H1 (cell line): ENCODE measurements around the gene MAML1. TPM values are rescaled to one million over a fixed set of nuclear protein-coding genes. Genes with fewer than 3 reads are reported as not detected.

Source experiments
- CTCF ChIA-PET: fragments of 300-600 bp; sonication (Branson Sonifier 250); formaldehyde crosslinking; loops from one replicate; lab custom pipeline; 2021; ENCODE audit not compliant: partially characterized antibody; lab: Charles Lee
- POLR2A ChIA-PET: fragments of 300-600 bp; sonication (Branson Sonifier 250); formaldehyde crosslinking; loops from one replicate; lab custom pipeline; 2021; ENCODE audit warnings: inconsistent platforms; ENCODE audit not compliant: partially characterized antibody; lab: Charles Lee
- DNase-seq, 2 experiments: peaks; one replicate each; pipeline versions ENCODE4 v3.0.0 to v3.0.0-alpha.2; 2010 to 2022; ENCODE audit warnings: low spot score in 2 of 2, low read depth in 1 of 2, mixed read lengths in 1 of 2
- FAIRE-seq: peaks from 2 replicates; lab custom pipeline; 2011; peaks lifted over from hg19 to GRCh38; lab: Jason Lieb, UNC
- H2AFZ ChIP-seq: 2 replicates; pipeline ENCODE4 v1.8.1; 2012; ENCODE audit warnings: low read length, inconsistent platforms
- H2AK5ac ChIP-seq: 2 replicates; pipeline ENCODE4 v1.6.1; 2013; ENCODE audit warnings: low read depth, low read length
- H2BK120ac ChIP-seq: replicated peaks from 2 replicates; pipeline ENCODE3; 2013; ENCODE audit warnings: low read depth, low read length, inconsistent platforms
- H2BK12ac ChIP-seq: 2 replicates; pipeline ENCODE4 v1.6.1; 2013; ENCODE audit warnings: low read depth, low read length
- H2BK15ac ChIP-seq: 2 replicates; pipeline ENCODE4 v1.6.1; 2013; ENCODE audit warnings: low read length
- H2BK20ac ChIP-seq: 2 replicates; pipeline ENCODE4 v1.6.1; 2013; ENCODE audit warnings: low read length
- H2BK5ac ChIP-seq: 2 replicates; pipeline ENCODE4 v1.6.1; 2013; ENCODE audit warnings: low read depth, low read length
- H3K14ac ChIP-seq: 2 replicates; pipeline ENCODE4 v1.6.1; 2013; ENCODE audit warnings: inconsistent platforms; ENCODE audit not compliant: insufficient read length
- H3K18ac ChIP-seq: 2 replicates; pipeline ENCODE4 v1.6.1; 2013; ENCODE audit warnings: low read length; ENCODE audit errors: extremely low read depth
- H3K23ac ChIP-seq: 2 replicates; pipeline ENCODE4 v1.6.1; 2013; ENCODE audit warnings: inconsistent platforms; ENCODE audit not compliant: insufficient read length
- H3K23me2 ChIP-seq: 2 replicates; pipeline ENCODE4 v1.6.1; 2013; ENCODE audit warnings: low read depth, low read length
- H3K27ac ChIP-seq: 2 replicates; pipeline ENCODE4 v1.6.1; 2011; ENCODE audit warnings: low read depth, low read length, inconsistent platforms
- H3K27me3 ChIP-seq, 4 experiments: replicated peaks in 1 of 4; 1 replicate in 1 of 4; 2 replicates in 3 of 4; pipeline versions ENCODE4 v1.6.1 to v1.8.1; 2011 to 2013; ENCODE audit warnings: low read length in 3 of 4, mild to moderate bottlenecking in 3 of 4, inconsistent platforms in 2 of 4, mixed read lengths in 2 of 4, moderate library complexity in 1 of 4; ENCODE audit not compliant: control insufficient read depth in 3 of 4, insufficient read depth in 3 of 4; ENCODE audit errors: extremely low read depth in 1 of 4
- H3K36me3 ChIP-seq, 4 experiments: 2 replicates each; pipeline versions ENCODE4 v1.6.1 to v1.8.1; 2011 to 2013; ENCODE audit warnings: mild to moderate bottlenecking in 4 of 4, low read length in 3 of 4, moderate library complexity in 2 of 4, control low read depth in 1 of 4, inconsistent platforms in 1 of 4; ENCODE audit not compliant: insufficient read depth in 4 of 4, control insufficient read depth in 2 of 4
- H3K4ac ChIP-seq: replicated peaks from 2 replicates; pipeline ENCODE3; 2013; ENCODE audit warnings: low read length, low read depth, mixed read lengths, inconsistent platforms; ENCODE audit not compliant: insufficient read length
- H3K4me1 ChIP-seq, 4 experiments: replicated peaks in 1 of 4; 1 replicate in 1 of 4; 2 replicates in 3 of 4; pipeline versions ENCODE4 v1.6.1 to v1.8.1; 2011 to 2013; ENCODE audit warnings: low read length in 3 of 4, inconsistent platforms in 2 of 4, mixed read lengths in 1 of 4; ENCODE audit not compliant: insufficient read depth in 4 of 4, control insufficient read depth in 3 of 4
- H3K4me2 ChIP-seq, 2 experiments: 2 replicates each; pipeline versions ENCODE4 v1.6.1 to v1.8.1; 2011 to 2013; ENCODE audit warnings: low read depth in 2 of 2, low read length in 2 of 2, control low read depth in 1 of 2, inconsistent platforms in 1 of 2, mild to moderate bottlenecking in 1 of 2; ENCODE audit not compliant: insufficient read depth in 1 of 2
- H3K4me3 ChIP-seq, 4 experiments: fragments of 200-600, 300-600 bp in 1 of 4; sonication (generic), shearing (Covaris generic), sonication (Bioruptor Twin) in 1 of 4; 2 replicates each; pipeline versions ENCODE4 v1.5.1 to v1.8.1; 2011 to 2016; ENCODE audit warnings: low read length in 4 of 4, low read depth in 3 of 4, control low read depth in 2 of 4, inconsistent platforms in 2 of 4, mild to moderate bottlenecking in 2 of 4, mixed read lengths in 1 of 4, moderate library complexity in 1 of 4; ENCODE audit not compliant: insufficient read depth in 2 of 4; ENCODE audit errors: extremely low read depth in 1 of 4
- H3K56ac ChIP-seq: replicated peaks from 2 replicates; pipeline ENCODE3; 2013; ENCODE audit warnings: low read depth, mild to moderate bottlenecking, mixed read lengths, low read length, inconsistent platforms; ENCODE audit not compliant: insufficient read length
- H3K79me1 ChIP-seq: 2 replicates; pipeline ENCODE4 v1.6.1; 2013; ENCODE audit warnings: low read depth, low read length, control low read depth
- H3K79me2 ChIP-seq, 2 experiments: 2 replicates each; pipeline versions ENCODE4 v1.6.1 to v1.8.1; 2012 to 2013; ENCODE audit warnings: low read length in 2 of 2, mild to moderate bottlenecking in 2 of 2, inconsistent platforms in 1 of 2; ENCODE audit not compliant: insufficient read depth in 2 of 2, control insufficient read depth in 1 of 2
- H3K9ac ChIP-seq, 4 experiments: replicated peaks in 1 of 4; 1 replicate in 1 of 4; 2 replicates in 3 of 4; pipeline versions ENCODE4 v1.6.1 to v1.8.1; 2011 to 2013; ENCODE audit warnings: low read depth in 3 of 4, low read length in 3 of 4, control low read depth in 2 of 4, mild to moderate bottlenecking in 2 of 4, moderate library complexity in 2 of 4, inconsistent platforms in 1 of 4; ENCODE audit errors: extremely low read depth in 1 of 4
- H3K9me3 ChIP-seq, 2 experiments: 2 replicates each; pipeline versions ENCODE4 v1.6.1 to v1.8.1; 2012 to 2013; ENCODE audit warnings: mild to moderate bottlenecking in 2 of 2, moderate library complexity in 2 of 2, control low read depth in 1 of 2, inconsistent platforms in 1 of 2, low read depth in 1 of 2, low read length in 1 of 2, mixed read lengths in 1 of 2; ENCODE audit not compliant: insufficient read depth in 2 of 2
- H4K20me1 ChIP-seq, 2 experiments: replicated peaks in 1 of 2; 2 replicates each; pipeline versions ENCODE3 to v1.8.1; 2011 to 2013; ENCODE audit warnings: inconsistent platforms in 2 of 2, low read length in 2 of 2, mild to moderate bottlenecking in 1 of 2; ENCODE audit not compliant: insufficient read depth in 2 of 2, control insufficient read depth in 1 of 2
- H4K5ac ChIP-seq: 2 replicates; pipeline ENCODE4 v1.6.1; 2013; ENCODE audit warnings: low read length, low read depth, mixed read lengths, inconsistent platforms; ENCODE audit not compliant: insufficient read length
- H4K8ac ChIP-seq: 2 replicates; pipeline ENCODE4 v1.8.0; 2013; ENCODE audit warnings: mild to moderate bottlenecking, moderate library complexity, low read length, inconsistent platforms; ENCODE audit not compliant: insufficient read depth; ENCODE audit errors: extremely low read depth
- H4K91ac ChIP-seq: replicated peaks from 2 replicates; pipeline ENCODE3; 2013; ENCODE audit warnings: low read length, mixed read lengths, inconsistent platforms; ENCODE audit not compliant: insufficient read length
- BCL11A ChIP-seq, 2 experiments: IDR thresholded peaks; one replicate each; pipeline ENCODE4 v1.6.1; 2011; ENCODE audit warnings: low read depth in 2 of 2, low read length in 2 of 2, mild to moderate bottlenecking in 2 of 2
- CBX5 ChIP-seq: fragments of 300-800, 300-1000 bp; sonication (generic); IDR thresholded peaks from 2 replicates; pipeline ENCODE4 v1.7.1; 2016; ENCODE audit warnings: antibody characterized with exemption, low read length, low read depth
- FOSL1 ChIP-seq: IDR thresholded peaks from 2 replicates; pipeline ENCODE4 v1.6.1; 2011; ENCODE audit warnings: mild to moderate bottlenecking, low read depth, low read length, moderate library complexity; ENCODE audit not compliant: insufficient read depth
- NRF1 ChIP-seq: IDR thresholded peaks from 2 replicates; pipeline ENCODE4 v1.6.1; 2011; ENCODE audit warnings: mild to moderate bottlenecking, low read depth, low read length, improper control_type of control experiment
- RXRA ChIP-seq: IDR thresholded peaks from 2 replicates; pipeline ENCODE4 v1.6.1; 2011; ENCODE audit warnings: low read depth, mild to moderate bottlenecking, low read length, moderate library complexity; ENCODE audit not compliant: insufficient read depth
- TBP ChIP-seq: IDR thresholded peaks from 2 replicates; pipeline ENCODE4 v1.6.1; 2011; ENCODE audit warnings: low read depth, low read length, improper control_type of control experiment
- WGBS, 2 experiments: shearing (Covaris generic) in 1 of 2; methylation state at CpG; one replicate each; pipeline versions ENCODE4 v1.1.6 to v1.1.7; 2013 to 2015; ENCODE audit warnings: low lambda C conversion rate in 2 of 2, mixed read lengths in 2 of 2, inconsistent platforms in 1 of 2, low coverage in 1 of 2, missing lambda C conversion rate in 1 of 2; ENCODE audit not compliant: insufficient replicate concordance in 2 of 2, insufficient coverage in 1 of 2, insufficient read length in 1 of 2; ENCODE audit errors: extremely low coverage in 1 of 2, missing lambda C conversion rate in 1 of 2; 5-methylcytosine and 5-hydroxymethylcytosine counted together
- long read RNA-seq, 2 experiments: library from RNA in 1 of 2; library from capped mRNA in 1 of 2; stranded (forward); transcript quantifications; one replicate each; pipeline ENCODE4 v2.0.0, GENCODE V29; 2021; ENCODE audit warnings: inconsistent platforms in 1 of 2
- polyA minus RNA-seq, 3 experiments: library from RNA; depleted of rRNA, polyadenylated mRNA; stranded (reverse); fragments of >200 nt; gene quantifications; 1 replicate in 2 of 3; 2 replicates in 1 of 3; pipeline ENCODE4 v1.2.3, GENCODE V29; 2011
- polyA plus RNA-seq, 7 experiments: library from polyadenylated mRNA; depleted of rRNA in 3 of 7; stranded (reverse) in 5 of 7; unstranded in 2 of 7; fragments of >200 nt in 5 of 7; fragments of 200-250 nt in 2 of 7; gene quantifications; 1 replicate in 5 of 7; 2 replicates in 1 of 7; 4 replicates in 1 of 7; pipeline versions ENCODE4 v1.2.1 to v1.2.3, GENCODE V29; 2011 to 2013; ENCODE audit warnings: missing spikeins in 2 of 7, mixed read lengths in 2 of 7
- total RNA-seq: library from RNA; stranded (reverse); fragmentation: NEBNext Ultra II Directional; extraction: Animal tissue kit (Norgen Biotek cat#: 25700); gene quantifications from 2 replicates; pipeline ENCODE4 v1.2.1, GENCODE V29; 2021
- TF ChIP-seq, protein P1 (sequence below), 3 experiments: IDR thresholded peaks; 1 replicate in 2 of 3; 2 replicates in 1 of 3; pipeline versions ENCODE4 v1.5.1 to v1.6.1; 2011; ENCODE audit warnings: low read length in 3 of 3, mild to moderate bottlenecking in 3 of 3, inconsistent platforms in 2 of 3, low read depth in 1 of 3, moderate library complexity in 1 of 3; ENCODE audit not compliant: insufficient read depth in 1 of 3; ENCODE audit errors: control extremely low read depth in 1 of 3

Gene MAML1
- total RNA-seq (41.9 and 45.6 TPM in 2 replicates), polyA plus RNA-seq (2011; rRNA removed) (17.1 and 21.8 TPM in 2 replicates), polyA minus RNA-seq (2011; rRNA and poly(A)+ RNA removed) (16.0 and 35.9 TPM in 2 replicates)
- polyA plus RNA-seq (2011; cell fraction: cytosol; rRNA removed), result 11.3 TPM
- 20.4 TPM for polyA plus RNA-seq (2011; cell fraction: nucleus; rRNA removed)
- 27.3 to 34.0 TPM (median 31.2 TPM) in 4 replicates for polyA plus RNA-seq (2012, experiment 1 of 2)
- 20.2 TPM for polyA plus RNA-seq (2012, experiment 2 of 2)
- 27.3 TPM for polyA plus RNA-seq (2013, experiment 1 of 2)
- polyA plus RNA-seq (2013, experiment 2 of 2), result 28.9 TPM
- polyA minus RNA-seq (2011; cell fraction: cytosol; rRNA and poly(A)+ RNA removed), result 18.1 TPM
- polyA minus RNA-seq (2011; cell fraction: nucleus; rRNA and poly(A)+ RNA removed), result 20.5 TPM
- long read RNA-seq, experiment 1, full-length matches to known transcripts, result 4 of 45 reads
- long read RNA-seq, experiment 1, partial matches to known transcripts, result 1 of 45 reads
- long read RNA-seq, experiment 1, other reads (novel, unspliced or antisense), result 40 of 45 reads
- long read RNA-seq, experiment 2, result 0 reads

GRCh38 chr5:179732412-179732917, at the start of gene MAML1:
TSS of gene MAML1 (plus strand) at chr5:179732822. CDS start at chr5:179733113, 291 bp downstream.
- peaks cover 20 to 37% (median 24%) of the 10 kb centered on the region in 4 experiments for H3K36me3 ChIP-seq
- peaks cover 4% of the 10 kb centered on the region; the same call in 1 of the 2 replicates for H3K23me2 ChIP-seq
- peak within 1 kb of the TSS; percentile 85 for H3K27ac ChIP-seq
- no peak within 1 kb of the TSS for H2AFZ ChIP-seq
- peaks cover 9 to 13% of the 10 kb centered on the region in 2 experiments for H4K20me1 ChIP-seq
- no peak within 1 kb of the TSS for H2BK15ac ChIP-seq
- H4K91ac ChIP-seq, result peak within 1 kb of the TSS; percentile 35
- no peaks in the 10 kb centered on the region for H3K9me3 ChIP-seq
- no peak within 1 kb of the TSS for H2BK20ac ChIP-seq
- H3K4ac ChIP-seq, result no peak within 1 kb of the TSS
- H4K8ac ChIP-seq, result peak within 1 kb of the TSS; percentile 97
- no peak within 1 kb of the TSS for H3K14ac ChIP-seq
- no peak within 1 kb of the TSS for H3K23ac ChIP-seq
- peaks cover 2% of the 10 kb centered on the region for H3K79me1 ChIP-seq
- H2AK5ac ChIP-seq, result no peak within 1 kb of the TSS
- peak within 1 kb of the TSS; percentile 64 to 80 (median 76) for H3K4me3 ChIP-seq
- peak within 1 kb of the TSS; percentile 77; the same call in 1 of the 2 replicates for H2BK5ac ChIP-seq
- peak within 1 kb of the TSS; percentile 95 for H3K18ac ChIP-seq
- peak within 1 kb of the TSS; percentile 90 to 100 (median 97) for H3K9ac ChIP-seq
- peak within 1 kb of the TSS; percentile 65 for H3K56ac ChIP-seq
- H2BK12ac ChIP-seq, result no peak within 1 kb of the TSS
- H3K4me1 ChIP-seq, result peaks cover 0 to 3% (median 3%) of the 10 kb centered on the region in 4 experiments; a peak in 3 of 7 replicates
- POLR2A ChIA-PET, result interaction anchor here (0.7 to 7.4 kb wide), 27 partner anchors 9 to 119 kb away, joined by 3 to 60 read pairs (median 5); partner anchors contain the start of genes CANX and HNRNPH1
- DNase-seq (peak; percentile 99 to 100), FAIRE-seq (no peak)
- WGBS, 2 experiments, result 3% methylated on average over 41 of the region's 41 CpGs; no CpG with 5 or more reads in 1 of the 2 experiments
- peak within 1 kb of the TSS; percentile 26 for H2BK120ac ChIP-seq
- CTCF ChIA-PET, result interaction anchor here (0.6 to 2.0 kb wide), 4 partner anchors 45 to 142 kb away, joined by 3 to 5 read pairs (median 4); no protein-coding TSS in a partner anchor
- peak within 1 kb of the TSS; percentile 21 for H4K5ac ChIP-seq
- H3K4me2 ChIP-seq, result peak within 1 kb of the TSS; percentile 71 to 72
- no peaks in the 10 kb centered on the region for H3K27me3 ChIP-seq
- peaks cover 25 to 45% of the 10 kb centered on the region in 2 experiments for H3K79me2 ChIP-seq
- TF ChIP-seq FOSL1 (no peak), CBX5 (no peak), RXRA (no peak), TBP (peak; percentile 91), NRF1 (no peak), BCL11A (IDR thresholded peaks at IDR 0.05; ENCODE audit: low read depth in 2 of 2, low read length in 2 of 2) (no peak)
- TF ChIP-seq, protein P1, sequence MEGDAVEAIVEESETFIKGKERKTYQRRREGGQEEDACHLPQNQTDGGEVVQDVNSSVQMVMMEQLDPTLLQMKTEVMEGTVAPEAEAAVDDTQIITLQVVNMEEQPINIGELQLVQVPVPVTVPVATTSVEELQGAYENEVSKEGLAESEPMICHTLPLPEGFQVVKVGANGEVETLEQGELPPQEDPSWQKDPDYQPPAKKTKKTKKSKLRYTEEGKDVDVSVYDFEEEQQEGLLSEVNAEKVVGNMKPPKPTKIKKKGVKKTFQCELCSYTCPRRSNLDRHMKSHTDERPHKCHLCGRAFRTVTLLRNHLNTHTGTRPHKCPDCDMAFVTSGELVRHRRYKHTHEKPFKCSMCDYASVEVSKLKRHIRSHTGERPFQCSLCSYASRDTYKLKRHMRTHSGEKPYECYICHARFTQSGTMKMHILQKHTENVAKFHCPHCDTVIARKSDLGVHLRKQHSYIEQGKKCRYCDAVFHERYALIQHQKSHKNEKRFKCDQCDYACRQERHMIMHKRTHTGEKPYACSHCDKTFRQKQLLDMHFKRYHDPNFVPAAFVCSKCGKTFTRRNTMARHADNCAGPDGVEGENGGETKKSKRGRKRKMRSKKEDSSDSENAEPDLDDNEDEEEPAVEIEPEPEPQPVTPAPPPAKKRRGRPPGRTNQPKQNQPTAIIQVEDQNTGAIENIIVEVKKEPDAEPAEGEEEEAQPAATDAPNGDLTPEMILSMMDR (IDR thresholded peaks at IDR 0.05; ENCODE audit: control extremely low read depth in 1 of 3, insufficient read depth in 1 of 3, low read depth in 1 of 3, low read length in 3 of 3), result 0 out of 4 replicates have a peak, but pooled peaks of 1 of the 3 experiments have one; percentile 1
